Endothelial cell of umbilical vein (primary cell): ENCODE results near the gene ZNF516.

ENCODE experiments used
- CTCF ChIP-seq, 2 donors: IDR thresholded peaks; 1 replicate in 1 of 2; 2 replicates in 1 of 2; pipeline ENCODE4 v1.5.1; 2011; ENCODE audit warnings: low read length in 2 of 2, mild to moderate bottlenecking in 2 of 2, moderate library complexity in 2 of 2, control low read depth in 1 of 2, inconsistent platforms in 1 of 2, low read depth in 1 of 2; ENCODE audit not compliant: insufficient read depth in 1 of 2; ENCODE audit errors: extremely low read depth in 1 of 2
- EZH2 ChIP-seq: IDR thresholded peaks from 2 replicates; pipeline ENCODE4 v1.6.1; 2012; ENCODE audit warnings: borderline replicate concordance, low read depth, mild to moderate bottlenecking, moderate library complexity, low read length, inconsistent platforms; ENCODE audit not compliant: severe bottlenecking
- FOS ChIP-seq: IDR thresholded peaks from 2 replicates; pipeline ENCODE4 v1.6.1; 2011; ENCODE audit warnings: mild to moderate bottlenecking, low read length, moderate library complexity, borderline replicate concordance; ENCODE audit not compliant: insufficient read depth
- GATA2 ChIP-seq: IDR thresholded peaks from 2 replicates; pipeline ENCODE4 v1.7.0; 2011; ENCODE audit warnings: low read depth, mild to moderate bottlenecking, moderate library complexity, mixed read lengths, low read length; ENCODE audit not compliant: insufficient read length, insufficient read depth
- JUN ChIP-seq: IDR thresholded peaks from 2 replicates; pipeline ENCODE4 v1.6.1; 2011; ENCODE audit warnings: borderline replicate concordance, low read depth; ENCODE audit not compliant: insufficient read length, insufficient read depth
- MAX ChIP-seq: IDR thresholded peaks from 2 replicates; pipeline ENCODE4 v1.6.1; 2011; ENCODE audit not compliant: insufficient read depth, insufficient read length
- MYC ChIP-seq: IDR thresholded peaks from one replicate; pipeline ENCODE4 v1.6.1; 2011; ENCODE audit warnings: mild to moderate bottlenecking, low read depth, low read length
- POLR2A ChIP-seq: IDR thresholded peaks from 2 replicates; pipeline ENCODE4 v1.6.1; 2012; ENCODE audit warnings: low read depth, mild to moderate bottlenecking, control low read depth, low read length
- POLR2AphosphoS5 ChIP-seq: IDR thresholded peaks from 2 replicates; pipeline ENCODE4 v1.6.1; 2012; ENCODE audit warnings: low read depth, mild to moderate bottlenecking, control low read depth, low read length, moderate library complexity; ENCODE audit not compliant: insufficient read depth

GRCh38 chr18:76491776-76492668 is 3.0 kb downstream of the ZNF516 start:
- no peak for TF ChIP-seq MYC
- no peak for TF ChIP-seq CTCF (IDR thresholded peaks at IDR 0.05; ENCODE audit: extremely low read depth in 1 of 2, insufficient read depth in 1 of 2, low read depth in 1 of 2, low read length in 2 of 2)
- TF ChIP-seq POLR2A: no peak
- no peak for TF ChIP-seq EZH2
- TF ChIP-seq POLR2AphosphoS5: no peak
- TF ChIP-seq GATA2: no peak
- TF ChIP-seq JUN: no peak
- no peak for TF ChIP-seq MAX
- no peak for TF ChIP-seq FOS
